ENCODE measurements around the gene FLNB.

GRCh38 chr3:58104151-58104550 is 95.9 kb downstream of the FLNB start:
- TF ChIP-seq CTCF (conservative IDR thresholded peaks at IDR 0.05 in 1 of 2, IDR thresholded peaks at IDR 0.05 in 1 of 2; ENCODE audit: extremely low read depth in 1 of 2, insufficient read depth in 1 of 2, low read depth in 1 of 2, low read length in 2 of 2) (no peak), EZH2 (IDR thresholded peaks at IDR 0.05; ENCODE audit: borderline replicate concordance, low read length) (no peak)

All from mammary epithelial cell (primary cell).